ENCODE results near the gene FRMPD4.

FRMPD4 gene

GRCh38 chrX:12319003-12319519, 180.8 kb downstream of the FRMPD4 start:
- TF ChIP-seq JUND (IDR thresholded peaks at IDR 0.05; ENCODE audit: low read depth), result no peak
- no peak for DNase-seq (ENCODE audit: low read depth in 1 of 2, low spot score in 1 of 2)
- in situ Hi-C loops (cut with HindIII; ENCODE audit: low pct_unique_long_range_greater_than_20kb, low sequenced_read_pairs), result no loop called here

- in situ Hi-C loops (cut with HindIII; ENCODE audit: low pct_unique_long_range_greater_than_20kb, low sequenced_read_pairs), result no loop called here
- DNase-seq (ENCODE audit: low read depth in 1 of 2, low spot score in 1 of 2), result no peak
- TF ChIP-seq JUND (IDR thresholded peaks at IDR 0.05; ENCODE audit: low read depth), result no peak
These were observed 181.7 kb downstream of the FRMPD4 start for GRCh38 chrX:12319992-12320391.

GRCh38 chrX:12322031-12322430, 183.8 kb downstream of the FRMPD4 start:
- no peak for DNase-seq (ENCODE audit: low read depth in 1 of 2, low spot score in 1 of 2)
- no peak for TF ChIP-seq JUND (IDR thresholded peaks at IDR 0.05; ENCODE audit: low read depth)
- in situ Hi-C loops (cut with HindIII; ENCODE audit: low pct_unique_long_range_greater_than_20kb, low sequenced_read_pairs), result no loop called here

GRCh38 chrX:12325171-12325570, 186.9 kb downstream of the FRMPD4 start:
- TF ChIP-seq JUND (IDR thresholded peaks at IDR 0.05; ENCODE audit: low read depth), result no peak
- no peak for DNase-seq (ENCODE audit: low read depth in 1 of 2, low spot score in 1 of 2)
- in situ Hi-C loops (cut with HindIII; ENCODE audit: low pct_unique_long_range_greater_than_20kb, low sequenced_read_pairs), result no loop called here

- TF ChIP-seq JUND (IDR thresholded peaks at IDR 0.05; ENCODE audit: low read depth), result no peak
- DNase-seq (ENCODE audit: low read depth in 1 of 2, low spot score in 1 of 2), result no peak
- in situ Hi-C loops (cut with HindIII; ENCODE audit: low pct_unique_long_range_greater_than_20kb, low sequenced_read_pairs), result no loop called here
These were observed 189.6 kb downstream of the FRMPD4 start for GRCh38 chrX:12327836-12328235.

- no peak for TF ChIP-seq JUND (IDR thresholded peaks at IDR 0.05; ENCODE audit: low read depth)
- in situ Hi-C loops (cut with HindIII; ENCODE audit: low pct_unique_long_range_greater_than_20kb, low sequenced_read_pairs), result no loop called here
- no peak for DNase-seq (ENCODE audit: low read depth in 1 of 2, low spot score in 1 of 2)
These were observed 191.2 kb downstream of the FRMPD4 start for GRCh38 chrX:12329476-12329875.

- no peak for DNase-seq (ENCODE audit: low read depth in 1 of 2, low spot score in 1 of 2)
- TF ChIP-seq JUND (IDR thresholded peaks at IDR 0.05; ENCODE audit: low read depth), result no peak
- in situ Hi-C loops (cut with HindIII; ENCODE audit: low pct_unique_long_range_greater_than_20kb, low sequenced_read_pairs), result no loop called here
These were observed 192.6 kb downstream of the FRMPD4 start for GRCh38 chrX:12330841-12331240.

- in situ Hi-C loops (cut with HindIII; ENCODE audit: low pct_unique_long_range_greater_than_20kb, low sequenced_read_pairs), result no loop called here
- no peak for DNase-seq (ENCODE audit: low read depth in 1 of 2, low spot score in 1 of 2)
- TF ChIP-seq JUND (IDR thresholded peaks at IDR 0.05; ENCODE audit: low read depth), result no peak
These were observed 194.6 kb downstream of the FRMPD4 start for GRCh38 chrX:12332786-12333347.

GRCh38 chrX:12339921-12340320, 201.6 kb downstream of the FRMPD4 start:
- in situ Hi-C loops (cut with HindIII; ENCODE audit: low pct_unique_long_range_greater_than_20kb, low sequenced_read_pairs), result no loop called here
- no peak for DNase-seq (ENCODE audit: low read depth in 1 of 2, low spot score in 1 of 2)
- no peak for TF ChIP-seq JUND (IDR thresholded peaks at IDR 0.05; ENCODE audit: low read depth)

- no peak for TF ChIP-seq JUND (IDR thresholded peaks at IDR 0.05; ENCODE audit: low read depth)
- in situ Hi-C loops (cut with HindIII; ENCODE audit: low pct_unique_long_range_greater_than_20kb, low sequenced_read_pairs), result no loop called here
These were observed 206.7 kb downstream of the FRMPD4 start for GRCh38 chrX:12344954-12345353.

GRCh38 chrX:12349201-12349600, 210.9 kb downstream of the FRMPD4 start:
- no peak for TF ChIP-seq JUND (IDR thresholded peaks at IDR 0.05; ENCODE audit: low read depth)
- DNase-seq (ENCODE audit: low read depth in 1 of 2, low spot score in 1 of 2), result no peak
- in situ Hi-C loops (cut with HindIII; ENCODE audit: low pct_unique_long_range_greater_than_20kb, low sequenced_read_pairs), result no loop called here

More at GRCh38 chrX:12344954-12345353, 206.7 kb downstream of the FRMPD4 start:
- DNase-seq (ENCODE audit: low read depth in 1 of 2, low spot score in 1 of 2), result no peak

- TF ChIP-seq JUND (IDR thresholded peaks at IDR 0.05; ENCODE audit: low read depth), result no peak
- in situ Hi-C loops (cut with HindIII; ENCODE audit: low pct_unique_long_range_greater_than_20kb, low sequenced_read_pairs), result no loop called here
- DNase-seq (ENCODE audit: low read depth in 1 of 2, low spot score in 1 of 2), result no peak
These were observed 214.6 kb downstream of the FRMPD4 start for GRCh38 chrX:12352922-12353321.

- TF ChIP-seq JUND (IDR thresholded peaks at IDR 0.05; ENCODE audit: low read depth), result no peak
- no peak for DNase-seq (ENCODE audit: low read depth in 1 of 2, low spot score in 1 of 2)
- in situ Hi-C loops (cut with HindIII; ENCODE audit: low pct_unique_long_range_greater_than_20kb, low sequenced_read_pairs), result no loop called here
These were observed 222.1 kb downstream of the FRMPD4 start for GRCh38 chrX:12360383-12360782.

- in situ Hi-C loops (cut with HindIII; ENCODE audit: low pct_unique_long_range_greater_than_20kb, low sequenced_read_pairs), result no loop called here
- DNase-seq (ENCODE audit: low read depth in 1 of 2, low spot score in 1 of 2), result no peak
- TF ChIP-seq JUND (IDR thresholded peaks at IDR 0.05; ENCODE audit: low read depth), result no peak
These were observed 222.8 kb downstream of the FRMPD4 start for GRCh38 chrX:12360986-12361598.
